CD4-positive, alpha-beta T cell (primary cell): ENCODE data around the gene CYB5A. TPM values are rescaled to one million over a fixed set of nuclear protein-coding genes. Genes with fewer than 3 reads are reported as not detected.

Experiments
- ATAC-seq: fragments of 200-7000 bp; cut with Tn5 transposase; one replicate; pipeline ENCODE4 v1.10.0; 2022; ENCODE audit warnings: mild to moderate bottlenecking; ENCODE audit not compliant: poor library complexity
- CTCF ChIA-PET: fragments of 350-600 bp; sonication (Branson Sonifier 250); formaldehyde crosslinking; loops from one replicate; lab custom pipeline; 2021; ENCODE audit warnings: antibody characterized with exemption, inconsistent platforms; lab: Charles Lee
- POLR2A ChIA-PET: fragments of 350-600 bp; sonication (Branson Sonifier 250); formaldehyde crosslinking; loops from one replicate; lab custom pipeline; 2021; ENCODE audit warnings: antibody characterized with exemption, inconsistent platforms; lab: Charles Lee
- DNase-seq, 14 experiments: peaks; one replicate each; pipeline ENCODE4 v3.0.0-alpha.2; 2013 to 2020; ENCODE audit warnings: mixed read lengths in 2 of 14
- H3K27ac ChIP-seq, 2 donors: one replicate each; pipeline versions ENCODE4 v1.5.1 to v1.7.0; 2013; ENCODE audit warnings: low read length in 2 of 2, low read depth in 1 of 2, mild to moderate bottlenecking in 1 of 2
- H3K27me3 ChIP-seq, 2 experiments: 1 replicate in 1 of 2; 2 replicates in 1 of 2; pipeline versions ENCODE4 v1.6.1 to v1.7.0; 2013; ENCODE audit warnings: low read length in 2 of 2, control low read depth in 1 of 2, mild to moderate bottlenecking in 1 of 2, moderate library complexity in 1 of 2; ENCODE audit not compliant: insufficient read depth in 2 of 2, control insufficient read depth in 1 of 2
- H3K36me3 ChIP-seq: one replicate; pipeline ENCODE4 v1.6.1; 2013; ENCODE audit warnings: low read length, control low read depth; ENCODE audit not compliant: insufficient read depth
- H3K4me1 ChIP-seq: one replicate; pipeline ENCODE4 v1.6.1; 2013; ENCODE audit warnings: low read length, control low read depth; ENCODE audit not compliant: insufficient read depth
- H3K4me3 ChIP-seq: one replicate; pipeline ENCODE4 v1.5.1; 2013; ENCODE audit warnings: mild to moderate bottlenecking, low read length, moderate library complexity
- H3K9me3 ChIP-seq, 2 experiments: 1 replicate in 1 of 2; 2 replicates in 1 of 2; pipeline versions ENCODE4 v1.6.1 to v1.7.0; 2013; ENCODE audit warnings: low read length in 2 of 2, mild to moderate bottlenecking in 2 of 2, control low read depth in 1 of 2, moderate library complexity in 1 of 2; ENCODE audit not compliant: control insufficient read depth in 1 of 2, insufficient read depth in 1 of 2
- H3K27ac Mint-ChIP-seq: one replicate; pipeline ENCODE4 v1.8.0; 2020; ENCODE audit warnings: mixed read lengths
- H3K27me3 Mint-ChIP-seq: one replicate; pipeline ENCODE4 v1.8.0; 2021; ENCODE audit warnings: mixed read lengths
- H3K36me3 Mint-ChIP-seq: one replicate; pipeline ENCODE4 v1.8.0; 2021; ENCODE audit warnings: low read depth, mixed read lengths
- H3K4me1 Mint-ChIP-seq: one replicate; pipeline ENCODE4 v1.8.0; 2021; ENCODE audit warnings: low read depth, mixed read lengths
- H3K4me3 Mint-ChIP-seq: one replicate; pipeline ENCODE4 v1.8.0; 2020; ENCODE audit warnings: mild to moderate bottlenecking, mixed read lengths
- H3K9me3 Mint-ChIP-seq: one replicate; pipeline ENCODE4 v1.8.0; 2020; ENCODE audit warnings: mixed read lengths
- intact Hi-C, 2 experiments: fragments of 100-400 bp; cut with DNase I in 1 of 2; cut with micrococcal nuclease in 1 of 2; formaldehyde crosslinking; loops; one replicate each; pipeline versions ENCODE4 v1.15.1 to v1.9.0; 2023 to 2025; cut with DNase I, micrococcal nuclease
- total RNA-seq, 174 experiments: library from RNA in 2 of 174; stranded (reverse) in 2 of 174; gene quantifications; one replicate each; pipeline ENCODE4 v1.2.3 and lab custom pipeline; 2021 to 2026
- TF ChIP-seq, protein P1 (sequence below): fragments of 200-600 bp; IDR thresholded peaks from one replicate; pipeline ENCODE4 v1.8.0; 2022; ENCODE audit warnings: antibody characterized with exemption, mild to moderate bottlenecking

Gene CYB5A
- total RNA-seq, 2 experiments from 2014 or later, result 3.7 to 4.1 TPM

- no peak overlapping the region for H3K27ac ChIP-seq
- H3K4me3 ChIP-seq, result no peak overlapping the region
- H3K27me3 Mint-ChIP-seq, result no peaks in the 10 kb centered on the region
- no peak for ATAC-seq
- H3K27me3 ChIP-seq, result no peaks in the 10 kb centered on the region
- H3K9me3 ChIP-seq, result no peaks in the 10 kb centered on the region
- H3K36me3 ChIP-seq, result peaks cover 2% of the 10 kb centered on the region
- TF ChIP-seq, protein P1, sequence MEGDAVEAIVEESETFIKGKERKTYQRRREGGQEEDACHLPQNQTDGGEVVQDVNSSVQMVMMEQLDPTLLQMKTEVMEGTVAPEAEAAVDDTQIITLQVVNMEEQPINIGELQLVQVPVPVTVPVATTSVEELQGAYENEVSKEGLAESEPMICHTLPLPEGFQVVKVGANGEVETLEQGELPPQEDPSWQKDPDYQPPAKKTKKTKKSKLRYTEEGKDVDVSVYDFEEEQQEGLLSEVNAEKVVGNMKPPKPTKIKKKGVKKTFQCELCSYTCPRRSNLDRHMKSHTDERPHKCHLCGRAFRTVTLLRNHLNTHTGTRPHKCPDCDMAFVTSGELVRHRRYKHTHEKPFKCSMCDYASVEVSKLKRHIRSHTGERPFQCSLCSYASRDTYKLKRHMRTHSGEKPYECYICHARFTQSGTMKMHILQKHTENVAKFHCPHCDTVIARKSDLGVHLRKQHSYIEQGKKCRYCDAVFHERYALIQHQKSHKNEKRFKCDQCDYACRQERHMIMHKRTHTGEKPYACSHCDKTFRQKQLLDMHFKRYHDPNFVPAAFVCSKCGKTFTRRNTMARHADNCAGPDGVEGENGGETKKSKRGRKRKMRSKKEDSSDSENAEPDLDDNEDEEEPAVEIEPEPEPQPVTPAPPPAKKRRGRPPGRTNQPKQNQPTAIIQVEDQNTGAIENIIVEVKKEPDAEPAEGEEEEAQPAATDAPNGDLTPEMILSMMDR, result no peak
- no peak for DNase-seq
- H3K9me3 Mint-ChIP-seq, result no peaks in the 10 kb centered on the region
- no peaks in the 10 kb centered on the region for H3K4me1 Mint-ChIP-seq
- ChIA-PET POLR2A (no interaction called here), CTCF (no interaction called here)
- H3K4me1 ChIP-seq, result no peaks in the 10 kb centered on the region
- intact Hi-C loops, result no loop called here
- H3K27ac Mint-ChIP-seq, result no peak overlapping the region
- peaks cover 26% of the 10 kb centered on the region for H3K36me3 Mint-ChIP-seq
- H3K4me3 Mint-ChIP-seq, result no peak overlapping the region
These were observed 18.4 kb downstream of the CYB5A start for GRCh38 chr18:74273394-74273793.

DNA sequence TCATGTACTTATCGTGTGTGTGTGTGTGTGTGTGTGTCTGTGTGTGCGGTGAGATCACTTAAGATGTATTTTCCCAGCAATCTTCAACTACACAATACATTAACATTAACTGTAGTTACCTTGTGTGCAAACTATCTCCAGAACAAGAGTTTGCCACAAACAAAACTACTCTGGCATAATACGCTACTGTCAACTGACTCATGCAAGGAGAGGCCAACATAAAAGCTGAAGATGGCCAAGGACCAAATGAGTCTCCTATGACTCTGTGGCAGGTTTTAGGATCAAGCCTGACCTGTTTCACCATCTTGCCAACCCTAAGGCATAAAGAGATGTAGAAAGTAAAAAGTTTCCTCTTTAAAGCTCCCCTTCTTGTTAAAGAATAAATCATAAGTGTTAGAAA lies 20.1 kb downstream of the CYB5A start:
- POLR2A ChIA-PET, result no interaction called here
- no peaks in the 10 kb centered on the region for H3K4me1 Mint-ChIP-seq
- no peaks in the 10 kb centered on the region for H3K9me3 ChIP-seq
- no peaks in the 10 kb centered on the region for H3K27me3 Mint-ChIP-seq
- no peak overlapping the region for H3K27ac Mint-ChIP-seq
- ATAC-seq (no peak), DNase-seq (no peak)
- H3K27me3 ChIP-seq, result no peaks in the 10 kb centered on the region
- H3K4me3 Mint-ChIP-seq, result no peak overlapping the region
- CTCF ChIA-PET, result interaction anchor here (0.6 kb wide), 1 partner anchor 58 kb away, joined by 3 read pairs; no protein-coding TSS in a partner anchor
- intact Hi-C loops, result no loop called here
- peaks cover 14% of the 10 kb centered on the region for H3K36me3 Mint-ChIP-seq
- H3K4me3 ChIP-seq, result no peak overlapping the region
- H3K9me3 Mint-ChIP-seq, result no peaks in the 10 kb centered on the region
- H3K36me3 ChIP-seq, result peaks cover 4% of the 10 kb centered on the region
- H3K27ac ChIP-seq, result no peak overlapping the region
- H3K4me1 ChIP-seq, result no peaks in the 10 kb centered on the region
- TF ChIP-seq, protein P1, result no peak

GRCh38 chr18:74268933-74269620 lies 22.7 kb downstream of the CYB5A start:
- POLR2A ChIA-PET, result no interaction called here
- CTCF ChIA-PET, result no interaction called here

More at GRCh38 chr18:74268933-74269620, 22.7 kb downstream of the CYB5A start:
- Mint-ChIP-seq H3K27me3 (no peaks in the 10 kb centered on the region), H3K4me1 (no peaks in the 10 kb centered on the region), H3K4me3 (no peak overlapping the region), H3K27ac (no peak overlapping the region), H3K36me3 (peaks cover 21% of the 10 kb centered on the region), H3K9me3 (no peaks in the 10 kb centered on the region)
- no peaks in the 10 kb centered on the region for H3K9me3 ChIP-seq
- no peak for DNase-seq
- ATAC-seq, result no peak
- H3K27me3 ChIP-seq, result no peaks in the 10 kb centered on the region
- intact Hi-C loops, result no loop called here
- H3K4me1 ChIP-seq, result no peaks in the 10 kb centered on the region
- H3K36me3 ChIP-seq, result peaks cover 4% of the 10 kb centered on the region
- no peak overlapping the region for H3K4me3 ChIP-seq
- H3K27ac ChIP-seq, result no peak overlapping the region
- TF ChIP-seq, protein P1, result no peak
